Measurements from ENCODE around the gene BAIAP2L1. TPM values are rescaled to one million over a fixed set of nuclear protein-coding genes. Genes with fewer than 3 reads are reported as not detected.
A peak's percentile ranks its signal among the peaks of the same experiment; 100 is the strongest.

BAIAP2L1 gene
- total and polyA plus RNA-seq, 7 experiments from 2014 or later = 0.32 to 2.0 (median 0.56) TPM

DNA sequence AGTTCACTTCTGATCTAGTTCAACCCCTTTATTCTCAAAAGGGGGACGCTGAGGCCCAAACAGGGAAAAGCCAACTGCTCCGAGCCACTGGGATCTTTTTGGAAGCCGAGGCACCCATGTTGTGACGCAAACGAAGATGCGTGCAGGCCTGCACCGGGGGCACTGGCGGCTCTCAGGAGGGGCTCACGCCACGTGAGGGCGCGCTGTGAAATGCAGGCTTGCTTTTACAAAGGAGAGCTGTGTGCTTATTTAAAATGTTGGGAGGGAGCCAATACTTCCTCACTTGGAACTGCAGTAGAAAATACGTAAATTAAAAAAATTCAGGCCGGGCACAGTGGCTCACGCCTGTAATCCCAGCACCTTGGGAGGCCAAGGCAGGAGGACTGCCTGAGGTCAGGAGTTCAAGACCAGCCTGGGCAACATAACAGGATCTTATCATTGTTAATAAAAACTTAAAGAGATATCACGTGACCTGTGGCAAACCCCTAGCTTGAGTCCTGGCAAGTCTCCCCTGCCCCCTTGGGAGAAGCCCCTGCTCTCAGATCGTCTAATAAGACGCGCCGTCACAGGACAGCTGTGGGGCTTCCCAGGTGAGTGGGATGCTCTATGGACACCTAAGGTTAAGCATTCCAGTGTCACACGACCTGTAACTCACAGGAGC, 103.1 kb downstream of the BAIAP2L1 start:
- no peaks in the 10 kb centered on the region for H3K9me3 ChIP-seq (ENCODE audit: control insufficient read depth in 2 of 3, low read length in 3 of 3)
- H3K27me3 ChIP-seq (ENCODE audit: control insufficient read depth in 2 of 2, insufficient read depth in 2 of 2, low read length in 2 of 2) = no peaks in the 10 kb centered on the region
- H3K4me1 Mint-ChIP-seq = peaks cover 0 to 3% (median 0%) of the 10 kb centered on the region in 7 donors
- ATAC-seq (no peak), DNase-seq (no peak)
- H3K9me3 Mint-ChIP-seq = no peaks in the 10 kb centered on the region
- CTCF ChIA-PET = no interaction called here
- H3K27ac ChIP-seq (ENCODE audit: low read depth, low read length) = no peak overlapping the region
- H3K36me3 ChIP-seq (ENCODE audit: control insufficient read depth in 2 of 3, insufficient read depth in 3 of 3, low read length in 3 of 3) = peaks cover 0 to 10% (median 0%) of the 10 kb centered on the region in 3 experiments
- H3K4me3 ChIP-seq (ENCODE audit: low read length) = no peak overlapping the region
- intact Hi-C loops (cut with micrococcal nuclease) = no loop called here
- no peaks in the 10 kb centered on the region for H3K4me1 ChIP-seq (ENCODE audit: control insufficient read depth in 2 of 2, insufficient read depth in 2 of 2, low read length in 2 of 2)
- POLR2A ChIA-PET = no interaction called here
- H3K27me3 Mint-ChIP-seq = no peaks in the 10 kb centered on the region
- H3K36me3 Mint-ChIP-seq = peaks cover 0 to 4% (median 0%) of the 10 kb centered on the region in 5 donors
- no peak overlapping the region for H3K4me3 Mint-ChIP-seq
- H3K27ac Mint-ChIP-seq = no peak overlapping the region

DNA sequence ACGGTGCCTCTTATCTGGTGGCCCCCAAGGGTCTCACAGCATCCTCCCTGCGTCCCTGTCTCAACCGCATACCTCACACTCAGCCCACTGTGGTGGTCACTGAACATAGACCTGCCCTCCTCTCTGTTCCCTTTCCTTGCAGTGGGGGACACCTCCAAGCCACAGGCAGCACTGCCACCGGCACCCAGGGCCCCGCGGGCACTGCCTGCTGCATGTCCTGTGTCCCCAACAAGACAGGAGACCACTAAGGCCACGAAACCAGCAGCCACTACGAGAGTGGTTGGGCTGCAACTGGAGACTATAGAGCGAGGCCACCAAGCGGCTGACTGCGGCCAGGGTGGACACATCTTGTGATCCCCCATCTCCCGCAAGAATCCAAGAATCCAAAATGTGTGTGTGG, 104.1 kb downstream of the BAIAP2L1 start:
- Histone ChIP-seq H3K4me1 (ENCODE audit: control insufficient read depth in 2 of 2, insufficient read depth in 2 of 2, low read length in 2 of 2) (no peaks in the 10 kb centered on the region), H3K27ac (ENCODE audit: low read depth, low read length) (no peak overlapping the region), H3K9me3 (ENCODE audit: control insufficient read depth in 2 of 3, low read length in 3 of 3) (no peaks in the 10 kb centered on the region), H3K36me3 (ENCODE audit: control insufficient read depth in 2 of 3, insufficient read depth in 3 of 3, low read length in 3 of 3) (peaks cover 0 to 18% (median 0%) of the 10 kb centered on the region in 3 experiments), H3K4me3 (ENCODE audit: low read length) (no peak overlapping the region), H3K27me3 (ENCODE audit: control insufficient read depth in 2 of 2, insufficient read depth in 2 of 2, low read length in 2 of 2) (no peaks in the 10 kb centered on the region)
- Mint-ChIP-seq H3K27ac (peak overlapping the region in 2 of 9 donors; percentile 19 to 32), H3K4me3 (no peak overlapping the region), H3K36me3 (peaks cover 0 to 4% (median 0%) of the 10 kb centered on the region in 5 donors), H3K27me3 (no peaks in the 10 kb centered on the region), H3K4me1 (peaks cover 0 to 3% (median 0%) of the 10 kb centered on the region in 7 donors), H3K9me3 (no peaks in the 10 kb centered on the region)
- intact Hi-C loops (cut with micrococcal nuclease) = no loop called here
- DNase-seq (no peak), ATAC-seq (no peak)
- ChIA-PET CTCF (no interaction called here), POLR2A (no interaction called here)

GRCh38 chr7:98295467-98296192, 105.3 kb downstream of the BAIAP2L1 start:
- Mint-ChIP-seq H3K4me1 (peaks cover 0 to 2% (median 0%) of the 10 kb centered on the region in 7 donors), H3K36me3 (peaks cover 0 to 6% (median 0%) of the 10 kb centered on the region in 5 donors), H3K9me3 (no peaks in the 10 kb centered on the region), H3K27me3 (no peaks in the 10 kb centered on the region), H3K4me3 (no peak overlapping the region), H3K27ac (no peak overlapping the region)
- Histone ChIP-seq H3K4me3 (ENCODE audit: low read length) (no peak overlapping the region), H3K36me3 (ENCODE audit: control insufficient read depth in 2 of 3, insufficient read depth in 3 of 3, low read length in 3 of 3) (peaks cover 0 to 27% (median 0%) of the 10 kb centered on the region in 3 experiments), H3K4me1 (ENCODE audit: control insufficient read depth in 2 of 2, insufficient read depth in 2 of 2, low read length in 2 of 2) (no peaks in the 10 kb centered on the region), H3K9me3 (ENCODE audit: control insufficient read depth in 2 of 3, low read length in 3 of 3) (no peaks in the 10 kb centered on the region), H3K27me3 (ENCODE audit: control insufficient read depth in 2 of 2, insufficient read depth in 2 of 2, low read length in 2 of 2) (no peaks in the 10 kb centered on the region), H3K27ac (ENCODE audit: low read depth, low read length) (no peak overlapping the region)
- ChIA-PET POLR2A (interaction anchor here (0.6 kb wide), 1 partner anchor 9 kb away, joined by 5 read pairs; no protein-coding TSS in a partner anchor), CTCF (no interaction called here)
- DNase-seq (no peak), ATAC-seq (no peak)
- intact Hi-C loops (cut with micrococcal nuclease) = no loop called here

DNA sequence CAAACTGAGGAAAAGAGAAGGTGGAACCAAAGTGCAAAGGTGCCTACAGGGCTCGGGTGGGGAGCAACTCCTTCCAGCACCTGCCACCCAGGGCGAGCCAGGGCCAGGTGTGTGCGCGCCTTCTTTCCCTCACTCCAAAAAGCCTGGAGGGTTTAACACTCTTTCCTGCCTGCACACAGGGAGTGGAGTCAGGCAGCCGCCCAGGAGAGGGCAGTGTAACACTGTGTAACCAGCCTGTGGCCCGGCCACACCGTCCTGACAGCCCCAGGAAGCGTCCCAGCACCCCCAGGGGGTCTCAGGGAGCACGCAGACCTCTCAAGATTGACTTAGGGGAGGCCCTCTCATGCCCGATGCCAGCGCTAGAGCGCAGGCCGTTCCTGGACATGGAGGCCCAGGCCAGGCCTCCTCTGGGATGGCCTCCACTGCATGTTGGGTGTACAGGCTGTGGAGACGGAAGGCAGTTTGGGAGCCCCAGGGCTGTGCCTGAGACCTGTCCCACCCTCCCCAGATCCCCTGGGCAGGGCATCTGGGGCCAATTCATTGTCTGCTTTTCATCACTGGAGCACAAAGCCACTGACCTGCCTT, 106.0 kb downstream of the BAIAP2L1 start:
- Mint-ChIP-seq H3K27ac (peak overlapping the region in 1 of 9 donors; percentile 41), H3K9me3 (no peaks in the 10 kb centered on the region), H3K27me3 (no peaks in the 10 kb centered on the region), H3K4me1 (peaks cover 0 to 2% (median 0%) of the 10 kb centered on the region in 7 donors), H3K36me3 (peaks cover 0 to 6% (median 0%) of the 10 kb centered on the region in 5 donors), H3K4me3 (no peak overlapping the region)
- DNase-seq (peak in 1 of 9 donors; percentile 36), ATAC-seq (peak; percentile 65)
- Histone ChIP-seq H3K9me3 (ENCODE audit: control insufficient read depth in 2 of 3, low read length in 3 of 3) (no peaks in the 10 kb centered on the region), H3K4me3 (ENCODE audit: low read length) (no peak overlapping the region), H3K4me1 (ENCODE audit: control insufficient read depth in 2 of 2, insufficient read depth in 2 of 2, low read length in 2 of 2) (no peaks in the 10 kb centered on the region), H3K27ac (ENCODE audit: low read depth, low read length) (no peak overlapping the region), H3K36me3 (ENCODE audit: control insufficient read depth in 2 of 3, insufficient read depth in 3 of 3, low read length in 3 of 3) (peaks cover 0 to 28% (median 0%) of the 10 kb centered on the region in 3 experiments), H3K27me3 (ENCODE audit: control insufficient read depth in 2 of 2, insufficient read depth in 2 of 2, low read length in 2 of 2) (no peaks in the 10 kb centered on the region)
- CTCF ChIA-PET = no interaction called here
- POLR2A ChIA-PET = interaction anchor here (0.6 kb wide), 1 partner anchor 15 kb away, joined by 3 read pairs; no protein-coding TSS in a partner anchor
- intact Hi-C loops (cut with micrococcal nuclease) = no loop called here

DNA sequence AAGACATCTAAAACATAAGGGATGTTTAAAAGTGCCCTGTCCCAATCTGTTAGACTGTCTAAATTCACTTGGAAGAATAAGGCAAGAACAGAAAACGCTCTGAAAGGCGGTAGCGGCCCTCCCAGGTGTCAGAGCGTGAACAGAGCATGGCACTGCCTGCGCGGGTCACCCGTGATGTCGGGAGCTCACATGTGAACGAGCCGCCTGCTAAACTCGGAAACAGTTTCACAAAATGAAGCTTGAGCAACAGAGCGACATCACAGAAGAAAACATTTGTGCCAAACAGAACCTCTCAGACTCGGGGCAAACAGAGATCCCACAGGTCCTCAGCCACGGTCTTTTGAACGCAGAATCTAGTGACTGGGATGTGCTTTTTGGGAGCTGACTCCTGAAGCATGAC, 106.6 kb downstream of the BAIAP2L1 start:
- Mint-ChIP-seq H3K27ac (peak overlapping the region in 2 of 9 donors; percentile 9 to 41), H3K4me1 (peaks cover 0 to 2% (median 0%) of the 10 kb centered on the region in 7 donors), H3K36me3 (peaks cover 0 to 6% (median 0%) of the 10 kb centered on the region in 5 donors), H3K4me3 (no peak overlapping the region), H3K27me3 (no peaks in the 10 kb centered on the region), H3K9me3 (no peaks in the 10 kb centered on the region)
- H3K9me3 ChIP-seq (ENCODE audit: control insufficient read depth in 2 of 3, low read length in 3 of 3) = no peaks in the 10 kb centered on the region
- H3K27me3 ChIP-seq (ENCODE audit: control insufficient read depth in 2 of 2, insufficient read depth in 2 of 2, low read length in 2 of 2) = no peaks in the 10 kb centered on the region
- intact Hi-C loops (cut with micrococcal nuclease) = no loop called here
- ChIA-PET POLR2A (interaction anchor here (0.6 kb wide), 1 partner anchor 14 kb away, joined by 3 read pairs; no protein-coding TSS in a partner anchor), CTCF (no interaction called here)
- no peak for DNase-seq
- no peak overlapping the region for H3K4me3 ChIP-seq (ENCODE audit: low read length)
- H3K27ac ChIP-seq (ENCODE audit: low read depth, low read length) = no peak overlapping the region
- peaks cover 0 to 28% (median 0%) of the 10 kb centered on the region in 3 experiments for H3K36me3 ChIP-seq (ENCODE audit: control insufficient read depth in 2 of 3, insufficient read depth in 3 of 3, low read length in 3 of 3)
- H3K4me1 ChIP-seq (ENCODE audit: control insufficient read depth in 2 of 2, insufficient read depth in 2 of 2, low read length in 2 of 2) = no peaks in the 10 kb centered on the region
- ATAC-seq = no peak

DNA sequence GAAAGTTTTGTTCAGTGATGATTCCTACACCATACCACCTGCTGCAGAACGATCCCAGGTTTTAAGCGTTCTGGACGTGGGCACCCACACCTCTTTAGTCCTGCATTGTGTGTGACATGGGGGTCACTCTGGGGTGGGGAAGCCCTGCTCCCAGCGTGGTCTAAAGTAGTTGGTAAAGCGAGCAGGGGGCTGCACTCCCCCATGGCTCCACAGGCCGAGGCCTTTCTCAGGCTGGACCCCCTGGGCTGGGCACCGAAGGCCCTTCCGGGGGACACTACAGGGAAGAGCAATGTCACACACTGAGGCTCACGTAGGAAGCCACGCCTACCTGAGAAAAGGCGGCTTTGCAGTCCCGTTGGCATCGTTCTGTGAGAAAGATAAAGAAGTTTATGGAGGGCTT, 107.1 kb downstream of the BAIAP2L1 start:
- peaks cover 0 to 6% (median 0%) of the 10 kb centered on the region in 5 donors for H3K36me3 Mint-ChIP-seq
- Histone ChIP-seq H3K27me3 (ENCODE audit: control insufficient read depth in 2 of 2, insufficient read depth in 2 of 2, low read length in 2 of 2) (no peaks in the 10 kb centered on the region), H3K36me3 (ENCODE audit: control insufficient read depth in 2 of 3, insufficient read depth in 3 of 3, low read length in 3 of 3) (peaks cover 0 to 28% (median 0%) of the 10 kb centered on the region in 3 experiments), H3K4me3 (ENCODE audit: low read length) (no peak overlapping the region), H3K27ac (ENCODE audit: low read depth, low read length) (no peak overlapping the region), H3K9me3 (ENCODE audit: control insufficient read depth in 2 of 3, low read length in 3 of 3) (no peaks in the 10 kb centered on the region), H3K4me1 (ENCODE audit: control insufficient read depth in 2 of 2, insufficient read depth in 2 of 2, low read length in 2 of 2) (no peaks in the 10 kb centered on the region)
- intact Hi-C loops (cut with micrococcal nuclease) = no loop called here
- DNase-seq = no peak
- peak overlapping the region in 1 of 9 donors; percentile 70 for H3K27ac Mint-ChIP-seq
- ChIA-PET POLR2A (no interaction called here), CTCF (no interaction called here)
- no peaks in the 10 kb centered on the region for H3K27me3 Mint-ChIP-seq
- no peak overlapping the region for H3K4me3 Mint-ChIP-seq
- H3K9me3 Mint-ChIP-seq = no peaks in the 10 kb centered on the region
- no peak for ATAC-seq
- H3K4me1 Mint-ChIP-seq = peaks cover 0 to 2% (median 0%) of the 10 kb centered on the region in 7 donors

All from naive thymus-derived CD4-positive, alpha-beta T cell (primary cell).